ENCODE results near the gene CENPU. TPM values are rescaled to one million over a fixed set of nuclear protein-coding genes. Genes with fewer than 3 reads are reported as not detected.

CENPU gene
- polyA plus RNA-seq, 1 experiment: 8.0 TPM

DNA sequence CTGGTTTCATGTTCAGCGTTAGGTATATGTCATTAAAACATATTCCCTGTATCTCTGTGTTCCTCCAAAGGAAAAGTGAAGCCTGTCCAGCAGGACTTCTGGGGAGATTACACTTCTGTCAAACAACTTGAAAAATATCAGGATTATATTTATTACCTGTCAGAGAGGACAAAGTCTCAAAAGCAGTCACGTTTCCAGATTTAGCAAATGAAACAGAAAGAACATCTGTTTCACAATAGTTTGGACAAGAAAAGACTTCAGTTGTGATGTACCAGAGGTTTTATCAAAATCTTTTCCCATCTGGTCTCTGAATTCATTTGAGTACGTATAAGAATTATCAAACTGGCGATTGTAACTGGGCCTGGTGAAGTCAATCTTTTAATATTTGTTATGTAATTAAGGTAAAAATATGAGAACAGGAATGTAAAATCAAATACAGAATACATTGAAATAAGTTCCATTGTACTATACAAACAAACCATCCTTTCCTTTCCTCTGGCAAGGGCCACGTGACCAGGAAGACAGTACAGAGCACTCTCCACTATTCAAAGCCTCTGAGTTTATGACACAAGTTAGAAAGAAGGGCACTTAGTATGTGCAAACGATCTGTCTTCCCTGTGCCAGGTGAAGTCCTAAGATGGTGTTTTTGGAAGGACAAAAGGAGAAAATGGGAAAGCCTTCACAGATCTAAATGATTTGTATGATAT, 87.8 kb downstream of the CENPU start:
- Histone ChIP-seq H3K4me3 (ENCODE audit: low read depth, low read length) (no peak overlapping the region), H3K27ac (ENCODE audit: low read depth, low read length) (no peak overlapping the region), H3K9me3 (ENCODE audit: control insufficient read depth, insufficient read depth, low read length) (no peaks in the 10 kb centered on the region), H3K27me3 (ENCODE audit: control insufficient read depth, insufficient read depth, low read length) (no peaks in the 10 kb centered on the region)
- ChIA-PET POLR2A (no interaction called here), CTCF (interaction anchor here (1.0 kb wide), 1 partner anchor 382 kb away, joined by 6 read pairs; no protein-coding TSS in a partner anchor)
- DNase-seq (ENCODE audit: low read depth, low spot score): no peak
- TF ChIP-seq, protein P1, sequence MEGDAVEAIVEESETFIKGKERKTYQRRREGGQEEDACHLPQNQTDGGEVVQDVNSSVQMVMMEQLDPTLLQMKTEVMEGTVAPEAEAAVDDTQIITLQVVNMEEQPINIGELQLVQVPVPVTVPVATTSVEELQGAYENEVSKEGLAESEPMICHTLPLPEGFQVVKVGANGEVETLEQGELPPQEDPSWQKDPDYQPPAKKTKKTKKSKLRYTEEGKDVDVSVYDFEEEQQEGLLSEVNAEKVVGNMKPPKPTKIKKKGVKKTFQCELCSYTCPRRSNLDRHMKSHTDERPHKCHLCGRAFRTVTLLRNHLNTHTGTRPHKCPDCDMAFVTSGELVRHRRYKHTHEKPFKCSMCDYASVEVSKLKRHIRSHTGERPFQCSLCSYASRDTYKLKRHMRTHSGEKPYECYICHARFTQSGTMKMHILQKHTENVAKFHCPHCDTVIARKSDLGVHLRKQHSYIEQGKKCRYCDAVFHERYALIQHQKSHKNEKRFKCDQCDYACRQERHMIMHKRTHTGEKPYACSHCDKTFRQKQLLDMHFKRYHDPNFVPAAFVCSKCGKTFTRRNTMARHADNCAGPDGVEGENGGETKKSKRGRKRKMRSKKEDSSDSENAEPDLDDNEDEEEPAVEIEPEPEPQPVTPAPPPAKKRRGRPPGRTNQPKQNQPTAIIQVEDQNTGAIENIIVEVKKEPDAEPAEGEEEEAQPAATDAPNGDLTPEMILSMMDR (IDR thresholded peaks at IDR 0.05; ENCODE audit: low read depth, low read length): no peak

GRCh38 chr4:184644553-184645307, 89.2 kb downstream of the CENPU start:
- TF ChIP-seq, protein P1 (IDR thresholded peaks at IDR 0.05; ENCODE audit: low read depth, low read length): no peak
- Histone ChIP-seq H3K27ac (ENCODE audit: low read depth, low read length) (no peak overlapping the region), H3K27me3 (ENCODE audit: control insufficient read depth, insufficient read depth, low read length) (no peaks in the 10 kb centered on the region), H3K9me3 (ENCODE audit: control insufficient read depth, insufficient read depth, low read length) (no peaks in the 10 kb centered on the region), H3K4me3 (ENCODE audit: low read depth, low read length) (no peak overlapping the region)
- POLR2A ChIA-PET: no interaction called here
- CTCF ChIA-PET: interaction anchor here (0.8 to 1.6 kb wide), 3 partner anchors 9 to 380 kb away, joined by 3 to 4 read pairs (median 3); partner anchors contain the start of gene CENPU
- DNase-seq (ENCODE audit: low read depth, low spot score): no peak

Other genes with a start within 250 kb of the CENPU start
- gene CASP3, start 84.6 kb downstream of the CENPU start, polyA plus RNA-seq (2011; rRNA removed): 38.9 and 51.8 TPM in 2 replicates
- 6.6 and 12.2 TPM in 2 replicates for gene PRIMPOL, start 84.4 kb downstream of the CENPU start, polyA plus RNA-seq (2011; rRNA removed)
- 20.3 and 23.9 TPM in 2 replicates for gene ACSL1, start 91.9 kb upstream of the CENPU start, polyA plus RNA-seq (2011; rRNA removed)

All from AG04450 (cell line).